Caco-2 (cell line): ENCODE results near the gene ITPR3. TPM values are rescaled to one million over a fixed set of nuclear protein-coding genes. Genes with fewer than 3 reads are reported as not detected.

Experiments used
- BruUV-seq: library from RNA; stranded (reverse); fragments of 400-500 nt; replicated peaks from 2 replicates; lab custom pipeline; 2021; lab: Mats Ljungman, UMichigan
- CTCF ChIA-PET: fragments of 300-600 bp; sonication (Branson Sonifier 250); formaldehyde crosslinking; loops from one replicate; lab custom pipeline; 2022; ENCODE audit warnings: antibody characterized with exemption; lab: Charles Lee
- POLR2A ChIA-PET: fragments of 300-600 bp; sonication (Branson Sonifier 250); formaldehyde crosslinking; loops from one replicate; lab custom pipeline; 2022; ENCODE audit warnings: antibody characterized with exemption; lab: Charles Lee
- DNase-seq, 2 experiments: peaks; one replicate each; pipeline versions ENCODE4 v3.0.0 to v3.0.0-alpha.2; 2020 to 2022
- H3K27me3 ChIP-seq: replicated peaks from 2 replicates; pipeline ENCODE4 v1.6.0; 2011; ENCODE audit warnings: low read length; ENCODE audit not compliant: control insufficient read depth, insufficient read depth
- H3K36me3 ChIP-seq: 2 replicates; pipeline ENCODE4 v1.5.1; 2011; ENCODE audit warnings: low read length; ENCODE audit not compliant: control insufficient read depth, insufficient read depth
- H3K4me1 ChIP-seq: fragments of 250-450 bp; sonication (Bioruptor Pico); 2 replicates; pipeline ENCODE4 v1.5.1; 2020; ENCODE audit warnings: mild to moderate bottlenecking
- H3K4me3 ChIP-seq: 2 replicates; pipeline ENCODE4 v1.5.1; 2011; ENCODE audit warnings: low read depth, mild to moderate bottlenecking, control low read depth, low read length
- H3K9me3 ChIP-seq: fragments of 250-450 bp; sonication (Bioruptor Pico); 2 replicates; pipeline ENCODE4 v1.5.1; 2020; ENCODE audit warnings: mild to moderate bottlenecking, moderate library complexity
- H3K27ac Mint-ChIP-seq: one replicate; pipeline ENCODE4 v1.8.0; 2022; ENCODE audit warnings: mixed read lengths; ENCODE audit not compliant: unreplicated experiment
- H3K27me3 Mint-ChIP-seq: one replicate; pipeline ENCODE4 v1.8.0; 2022; ENCODE audit warnings: mixed read lengths; ENCODE audit not compliant: insufficient read depth, unreplicated experiment
- H3K36me3 Mint-ChIP-seq: one replicate; pipeline ENCODE4 v1.8.0; 2022; ENCODE audit warnings: mild to moderate bottlenecking, mixed read lengths; ENCODE audit not compliant: insufficient read depth, unreplicated experiment
- H3K4me1 Mint-ChIP-seq: one replicate; pipeline ENCODE4 v1.8.0; 2022; ENCODE audit warnings: low read depth, mixed read lengths; ENCODE audit not compliant: unreplicated experiment
- H3K4me3 Mint-ChIP-seq: one replicate; pipeline ENCODE4 v1.8.0; 2022; ENCODE audit warnings: mild to moderate bottlenecking, moderate library complexity, mixed read lengths; ENCODE audit not compliant: unreplicated experiment
- H3K9me3 Mint-ChIP-seq: one replicate; pipeline ENCODE4 v1.8.0; 2022; ENCODE audit warnings: mixed read lengths; ENCODE audit not compliant: unreplicated experiment
- CTCF ChIP-seq, 2 experiments: fragments of 200-600 bp in 1 of 2; IDR thresholded peaks; 1 replicate in 1 of 2; 2 replicates in 1 of 2; pipeline versions ENCODE4 v1.5.1 to v1.8.0; 2011 to 2022; ENCODE audit warnings: antibody characterized with exemption in 1 of 2, control low read depth in 1 of 2, inconsistent platforms in 1 of 2, low read depth in 1 of 2, low read length in 1 of 2, mild to moderate bottlenecking in 1 of 2, moderate library complexity in 1 of 2; ENCODE audit not compliant: insufficient read depth in 1 of 2, severe bottlenecking in 1 of 2, unreplicated experiment in 1 of 2
- intact Hi-C: fragments of 100-400 bp; cut with micrococcal nuclease; formaldehyde crosslinking; loops from one replicate; pipeline ENCODE4 v1.10.0; 2022; ENCODE audit not compliant: unreplicated experiment
- total RNA-seq: library from RNA; stranded (reverse); gene quantifications from 2 replicates; pipeline ENCODE4 v1.2.3, GENCODE V29; 2022

ITPR3 gene
- total RNA-seq, 1 experiment from 2014 or later, result 42.1 TPM

DNA sequence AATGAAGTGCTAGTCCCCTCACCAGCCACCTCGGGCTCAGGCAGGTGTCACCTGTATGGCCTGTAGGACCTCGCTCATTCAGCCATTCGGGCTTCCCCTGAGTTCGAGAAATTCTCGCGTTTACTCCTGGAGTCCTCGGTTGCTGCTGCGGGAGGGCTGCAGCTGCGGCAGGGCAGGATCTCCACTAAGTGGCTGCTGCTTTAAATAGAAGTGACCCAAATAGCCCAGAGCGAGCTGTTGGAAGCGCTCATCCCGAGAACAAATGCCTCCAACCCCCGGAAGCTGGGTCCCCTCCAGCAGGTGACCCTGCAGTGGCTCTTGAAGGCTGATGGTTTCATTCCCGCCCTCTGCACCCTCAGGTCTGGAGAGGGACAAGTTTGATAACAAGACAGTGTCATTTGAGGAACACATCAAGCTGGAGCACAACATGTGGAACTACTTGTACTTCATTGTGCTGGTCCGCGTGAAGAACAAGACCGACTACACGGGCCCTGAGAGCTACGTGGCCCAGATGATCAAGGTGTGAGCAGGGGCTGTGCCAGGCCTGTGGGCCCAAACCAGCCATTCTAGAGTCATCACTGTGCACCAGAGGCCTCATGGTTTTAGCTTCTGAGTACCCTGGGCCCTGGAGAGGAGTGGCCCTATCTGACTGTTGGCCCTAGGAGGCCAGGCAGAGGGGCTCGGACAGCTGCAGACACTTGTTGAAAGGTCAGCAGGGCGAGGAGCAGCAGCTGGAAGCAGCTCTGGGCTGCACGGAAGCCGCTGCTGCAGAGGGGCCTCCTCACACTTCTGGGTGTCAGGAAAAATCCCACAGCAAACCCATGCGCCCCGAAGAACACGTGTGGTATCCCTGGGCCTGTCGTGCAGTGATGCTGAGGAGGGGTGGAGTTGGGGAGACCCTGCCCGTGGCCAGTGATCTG is 72.3 kb downstream of the ITPR3 start:
- no peaks in the 10 kb centered on the region for H3K9me3 Mint-ChIP-seq
- H3K9me3 ChIP-seq, result no peaks in the 10 kb centered on the region
- H3K27ac Mint-ChIP-seq, result no peak overlapping the region
- H3K4me1 ChIP-seq, result peaks cover 8% of the 10 kb centered on the region
- no peaks in the 10 kb centered on the region for H3K27me3 Mint-ChIP-seq
- H3K36me3 ChIP-seq, result peaks cover 14% of the 10 kb centered on the region
- peaks cover 83% of the 10 kb centered on the region for H3K36me3 Mint-ChIP-seq
- POLR2A ChIA-PET, result no interaction called here
- no peaks in the 10 kb centered on the region for H3K27me3 ChIP-seq
- H3K4me3 Mint-ChIP-seq, result no peak overlapping the region
- CTCF ChIA-PET, result interaction anchor here (0.6 to 1.6 kb wide), 3 partner anchors 18 to 103 kb away, joined by 3 to 5 read pairs (median 4); partner anchors contain the start of gene UQCC2
- intact Hi-C loops, result no loop called here
- no TSS peak for BruUV-seq
- no peak for TF ChIP-seq CTCF (IDR thresholded peaks at IDR 0.05; ENCODE audit: insufficient read depth in 1 of 2, low read depth in 1 of 2, low read length in 1 of 2, severe bottlenecking in 1 of 2, unreplicated experiment in 1 of 2)
- H3K4me1 Mint-ChIP-seq, result peaks cover 8% of the 10 kb centered on the region
- H3K4me3 ChIP-seq, result no peak overlapping the region
- no peak for DNase-seq

GRCh38 chr6:33694401-33694931 is 73.3 kb downstream of the ITPR3 start:
- POLR2A ChIA-PET, result no interaction called here
- BruUV-seq, result no TSS peak
- H3K36me3 Mint-ChIP-seq, result peaks cover 74% of the 10 kb centered on the region

More at GRCh38 chr6:33694401-33694931, 73.3 kb downstream of the ITPR3 start:
- intact Hi-C loops, result no loop called here
- Histone ChIP-seq H3K4me3 (no peak overlapping the region), H3K4me1 (peaks cover 8% of the 10 kb centered on the region), H3K36me3 (peaks cover 15% of the 10 kb centered on the region), H3K9me3 (no peaks in the 10 kb centered on the region), H3K27me3 (no peaks in the 10 kb centered on the region)
- Mint-ChIP-seq H3K27ac (no peak overlapping the region), H3K4me3 (no peak overlapping the region), H3K4me1 (peaks cover 8% of the 10 kb centered on the region), H3K27me3 (no peaks in the 10 kb centered on the region), H3K9me3 (no peaks in the 10 kb centered on the region)
- no peak for DNase-seq
- no peak for TF ChIP-seq CTCF (IDR thresholded peaks at IDR 0.05; ENCODE audit: insufficient read depth in 1 of 2, low read depth in 1 of 2, low read length in 1 of 2, severe bottlenecking in 1 of 2, unreplicated experiment in 1 of 2)
- CTCF ChIA-PET, result interaction anchor here (0.6 to 1.6 kb wide), 3 partner anchors 17 to 104 kb away, joined by 3 to 5 read pairs (median 4); partner anchors contain the start of gene UQCC2
